Measurements from ENCODE around the gene KRTAP1-3.

KRTAP1-3 gene

DNA sequence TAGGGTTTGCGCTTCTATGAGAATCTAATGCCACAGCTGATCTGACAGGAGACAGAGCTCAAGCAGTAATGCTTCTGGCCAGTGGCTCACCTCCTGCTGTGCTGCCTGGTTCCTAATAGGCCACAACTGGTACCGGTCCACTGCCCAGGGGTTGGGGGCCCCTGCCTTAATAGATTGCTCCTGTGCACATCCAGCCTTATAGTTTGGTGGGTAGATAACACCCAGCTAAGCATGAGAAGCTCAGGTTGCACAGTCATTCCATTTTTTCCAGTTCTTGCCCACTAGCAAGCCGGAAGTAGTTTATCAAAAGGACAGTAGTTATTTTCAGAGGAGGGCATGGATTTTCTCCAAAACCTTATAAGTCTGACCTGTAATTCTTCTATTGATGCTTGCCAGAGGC lies 15.3 kb downstream of the KRTAP1-3 start:
- H3K9ac ChIP-seq (ENCODE audit: low read depth, low read length, poor library complexity) = no peak overlapping the region
- H2BK120ac ChIP-seq (ENCODE audit: low read depth, low read length) = no peak overlapping the region
- no peak overlapping the region for H3K4me2 ChIP-seq (ENCODE audit: insufficient read depth, low read length, poor library complexity, severe bottlenecking)
- H3K9me3 ChIP-seq (replicated peaks in 1 of 2; ENCODE audit: control insufficient read depth in 2 of 2, insufficient read depth in 1 of 2, low read depth in 1 of 2, low read length in 2 of 2) = no peaks in the 10 kb centered on the region
- no peaks in the 10 kb centered on the region for H3K36me3 ChIP-seq (replicated peaks in 1 of 2; ENCODE audit: control insufficient read depth in 2 of 2, insufficient read depth in 2 of 2, low read length in 2 of 2)
- no peak overlapping the region for H2BK5ac ChIP-seq (ENCODE audit: low read length)
- H2AK5ac ChIP-seq (ENCODE audit: low read depth, low read length) = no peak overlapping the region
- H3K27me3 ChIP-seq (ENCODE audit: control insufficient read depth in 3 of 3, insufficient read depth in 3 of 3, low read depth in 1 of 3, low read length in 3 of 3) = no peaks in the 10 kb centered on the region
- DNase-seq (ENCODE audit: low spot score) = no peak
- H2BK12ac ChIP-seq (ENCODE audit: low read length) = no peak overlapping the region
- no peak overlapping the region for H3K14ac ChIP-seq (ENCODE audit: low read length)
- no peak overlapping the region for H3K4ac ChIP-seq (ENCODE audit: low read length)
- H3K23ac ChIP-seq (ENCODE audit: low read depth, low read length, poor library complexity) = peak overlapping the region; percentile 56
- no peaks in the 10 kb centered on the region for H3K79me1 ChIP-seq (ENCODE audit: low read depth, low read length)
- WGBS, 2 donors (ENCODE audit: extremely low coverage in 2 of 2, insufficient read length in 2 of 2, insufficient replicate concordance in 1 of 2) = no CpG with 5 or more reads among the region's 3 CpGs
- no peak overlapping the region for H2BK15ac ChIP-seq (ENCODE audit: low read length)
- no peaks in the 10 kb centered on the region for H3K4me1 ChIP-seq (ENCODE audit: control insufficient read depth in 2 of 2, insufficient read depth in 1 of 2, low read depth in 1 of 2, low read length in 2 of 2)
- H3K4me3 ChIP-seq (ENCODE audit: low read length in 2 of 2) = no peak overlapping the region
- no peak overlapping the region for H4K8ac ChIP-seq (ENCODE audit: low read depth, low read length)
- no peak overlapping the region for H3K27ac ChIP-seq (replicated peaks; ENCODE audit: low read length)
- peak overlapping the region; percentile 64 for H4K91ac ChIP-seq (ENCODE audit: low read depth, low read length, poor library complexity)
- H3K18ac ChIP-seq (ENCODE audit: low read length) = no peak overlapping the region
- H2AFZ ChIP-seq (ENCODE audit: low read length) = no peak overlapping the region

DNA sequence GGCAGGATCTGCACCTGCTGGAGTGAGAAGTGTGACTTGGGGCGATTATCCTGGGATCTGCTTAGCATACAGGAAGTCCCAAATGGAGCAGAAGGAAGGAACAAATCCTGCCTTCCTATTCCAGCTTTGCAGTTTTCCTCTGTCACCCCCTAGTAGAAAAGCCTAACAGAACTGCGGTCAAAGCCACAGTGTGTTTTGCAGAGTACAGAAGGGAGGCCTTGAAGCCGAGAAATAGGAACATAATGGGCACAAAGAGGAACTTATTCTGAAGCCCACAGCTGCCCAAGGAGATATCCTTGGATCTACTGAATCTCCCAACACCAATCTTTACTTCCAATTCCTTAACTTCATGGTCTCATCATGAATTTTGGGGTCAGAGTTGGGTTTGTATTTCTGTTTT lies 16.1 kb downstream of the KRTAP1-3 start:
- H3K9me3 ChIP-seq (replicated peaks in 1 of 2; ENCODE audit: control insufficient read depth in 2 of 2, insufficient read depth in 1 of 2, low read depth in 1 of 2, low read length in 2 of 2) = no peaks in the 10 kb centered on the region

DNA sequence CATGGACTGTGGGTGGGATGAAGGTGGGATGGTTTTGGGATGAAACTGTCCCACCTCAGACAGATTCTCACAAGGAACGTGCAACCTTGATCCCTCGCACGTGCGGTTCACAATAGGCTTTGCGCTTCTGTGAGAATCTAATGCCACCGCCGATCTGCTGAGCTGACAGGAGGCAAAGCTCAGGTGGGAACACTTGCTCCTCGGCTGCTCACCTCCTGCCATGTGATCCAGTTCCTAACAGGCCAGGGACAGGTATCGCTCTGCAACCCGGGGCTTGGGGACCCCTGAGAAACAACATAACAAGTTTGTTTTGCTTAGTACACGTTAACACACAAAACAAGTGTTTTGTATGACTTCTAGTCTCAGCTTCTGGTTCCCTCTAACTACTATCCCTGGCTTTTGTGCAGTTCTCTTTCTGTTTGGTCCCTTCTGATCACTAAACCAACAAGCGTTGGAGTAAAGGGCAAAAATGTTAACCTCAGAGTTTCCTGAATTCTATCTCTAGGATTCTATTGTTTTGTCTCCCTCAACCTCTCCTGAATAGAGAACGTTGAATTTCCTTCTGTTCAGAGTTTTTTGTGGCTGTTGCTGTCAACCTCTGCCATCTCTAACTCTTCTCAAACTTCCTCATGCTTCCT lies 18.0 kb downstream of the KRTAP1-3 start:
- Histone ChIP-seq H3K79me1 (ENCODE audit: low read depth, low read length) (no peaks in the 10 kb centered on the region), H3K4me1 (ENCODE audit: control insufficient read depth in 2 of 2, insufficient read depth in 1 of 2, low read depth in 1 of 2, low read length in 2 of 2) (no peaks in the 10 kb centered on the region), H3K18ac (ENCODE audit: low read length) (no peak overlapping the region), H2AFZ (ENCODE audit: low read length) (no peak overlapping the region), H2BK5ac (ENCODE audit: low read length) (no peak overlapping the region), H2BK12ac (ENCODE audit: low read length) (peak overlapping the region; percentile 36), H3K9ac (ENCODE audit: low read depth, low read length, poor library complexity) (no peak overlapping the region), H3K4me2 (ENCODE audit: insufficient read depth, low read length, poor library complexity, severe bottlenecking) (no peak overlapping the region), H3K4ac (ENCODE audit: low read length) (no peak overlapping the region), H3K23ac (ENCODE audit: low read depth, low read length, poor library complexity) (no peak overlapping the region), H3K4me3 (ENCODE audit: low read length in 2 of 2) (no peak overlapping the region), H2AK5ac (ENCODE audit: low read depth, low read length) (no peak overlapping the region), H2BK120ac (ENCODE audit: low read depth, low read length) (no peak overlapping the region), H4K8ac (ENCODE audit: low read depth, low read length) (peak overlapping the region; percentile 45), H3K27me3 (ENCODE audit: control insufficient read depth in 3 of 3, insufficient read depth in 3 of 3, low read depth in 1 of 3, low read length in 3 of 3) (no peaks in the 10 kb centered on the region), H2BK15ac (ENCODE audit: low read length) (no peak overlapping the region), H4K91ac (ENCODE audit: low read depth, low read length, poor library complexity) (no peak overlapping the region), H3K14ac (ENCODE audit: low read length) (no peak overlapping the region), H3K27ac (replicated peaks; ENCODE audit: low read length) (no peak overlapping the region), H3K36me3 (replicated peaks in 1 of 2; ENCODE audit: control insufficient read depth in 2 of 2, insufficient read depth in 2 of 2, low read length in 2 of 2) (no peaks in the 10 kb centered on the region), H3K9me3 (replicated peaks in 1 of 2; ENCODE audit: control insufficient read depth in 2 of 2, insufficient read depth in 1 of 2, low read depth in 1 of 2, low read length in 2 of 2) (no peaks in the 10 kb centered on the region)
- DNase-seq (ENCODE audit: low spot score) = no peak
- WGBS, 2 donors (ENCODE audit: extremely low coverage in 2 of 2, insufficient read length in 2 of 2, insufficient replicate concordance in 1 of 2) = no CpG with 5 or more reads among the region's 13 CpGs

More for the DNA sequence above, 16.1 kb downstream of the KRTAP1-3 start:
- Histone ChIP-seq H2BK5ac (ENCODE audit: low read length) (no peak overlapping the region), H3K4ac (ENCODE audit: low read length) (no peak overlapping the region), H2BK120ac (ENCODE audit: low read depth, low read length) (no peak overlapping the region), H3K27me3 (ENCODE audit: control insufficient read depth in 3 of 3, insufficient read depth in 3 of 3, low read depth in 1 of 3, low read length in 3 of 3) (no peaks in the 10 kb centered on the region), H3K27ac (replicated peaks; ENCODE audit: low read length) (no peak overlapping the region), H3K79me1 (ENCODE audit: low read depth, low read length) (no peaks in the 10 kb centered on the region), H3K23ac (ENCODE audit: low read depth, low read length, poor library complexity) (no peak overlapping the region), H2AK5ac (ENCODE audit: low read depth, low read length) (no peak overlapping the region), H3K4me2 (ENCODE audit: insufficient read depth, low read length, poor library complexity, severe bottlenecking) (no peak overlapping the region), H4K8ac (ENCODE audit: low read depth, low read length) (no peak overlapping the region), H3K4me1 (ENCODE audit: control insufficient read depth in 2 of 2, insufficient read depth in 1 of 2, low read depth in 1 of 2, low read length in 2 of 2) (no peaks in the 10 kb centered on the region), H3K9ac (ENCODE audit: low read depth, low read length, poor library complexity) (no peak overlapping the region), H3K36me3 (replicated peaks in 1 of 2; ENCODE audit: control insufficient read depth in 2 of 2, insufficient read depth in 2 of 2, low read length in 2 of 2) (no peaks in the 10 kb centered on the region), H3K18ac (ENCODE audit: low read length) (no peak overlapping the region), H2BK15ac (ENCODE audit: low read length) (no peak overlapping the region), H4K91ac (ENCODE audit: low read depth, low read length, poor library complexity) (no peak overlapping the region), H2AFZ (ENCODE audit: low read length) (no peak overlapping the region), H3K14ac (ENCODE audit: low read length) (no peak overlapping the region), H3K4me3 (ENCODE audit: low read length in 2 of 2) (no peak overlapping the region), H2BK12ac (ENCODE audit: low read length) (no peak overlapping the region)
- WGBS, 2 donors (ENCODE audit: extremely low coverage in 2 of 2, insufficient read length in 2 of 2, insufficient replicate concordance in 1 of 2) = no CpG with 5 or more reads among the region's 3 CpGs
- no peak for DNase-seq (ENCODE audit: low spot score)

DNA sequence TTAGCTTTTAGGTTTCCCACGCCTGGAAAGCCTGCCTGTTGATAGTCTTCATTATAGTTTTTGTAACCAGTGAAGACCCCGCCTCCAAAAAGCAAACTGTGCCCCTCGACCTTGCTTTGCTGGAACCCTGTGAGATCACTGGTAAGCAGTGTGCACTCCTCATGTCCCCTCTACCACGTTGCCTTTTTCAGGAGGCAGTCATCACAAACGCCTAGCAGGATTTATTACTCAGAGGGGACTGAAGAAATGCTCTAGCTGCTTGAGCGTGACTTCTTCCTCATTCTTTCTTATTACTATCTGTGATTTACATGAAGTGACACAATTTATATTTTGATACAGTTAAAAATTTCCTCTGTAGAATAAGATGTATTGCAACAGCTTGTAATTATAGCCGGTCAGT lies 19.2 kb downstream of the KRTAP1-3 start:
- Histone ChIP-seq H3K9me3 (replicated peaks in 1 of 2; ENCODE audit: control insufficient read depth in 2 of 2, insufficient read depth in 1 of 2, low read depth in 1 of 2, low read length in 2 of 2) (no peaks in the 10 kb centered on the region), H3K9ac (ENCODE audit: low read depth, low read length, poor library complexity) (no peak overlapping the region), H3K14ac (ENCODE audit: low read length) (no peak overlapping the region), H4K8ac (ENCODE audit: low read depth, low read length) (no peak overlapping the region), H2BK15ac (ENCODE audit: low read length) (no peak overlapping the region), H3K36me3 (replicated peaks in 1 of 2; ENCODE audit: control insufficient read depth in 2 of 2, insufficient read depth in 2 of 2, low read length in 2 of 2) (no peaks in the 10 kb centered on the region), H2AK5ac (ENCODE audit: low read depth, low read length) (no peak overlapping the region), H2BK12ac (ENCODE audit: low read length) (no peak overlapping the region), H3K4me1 (ENCODE audit: control insufficient read depth in 2 of 2, insufficient read depth in 1 of 2, low read depth in 1 of 2, low read length in 2 of 2) (no peaks in the 10 kb centered on the region), H4K91ac (ENCODE audit: low read depth, low read length, poor library complexity) (no peak overlapping the region), H3K79me1 (ENCODE audit: low read depth, low read length) (no peaks in the 10 kb centered on the region), H3K27me3 (ENCODE audit: control insufficient read depth in 3 of 3, insufficient read depth in 3 of 3, low read depth in 1 of 3, low read length in 3 of 3) (no peaks in the 10 kb centered on the region), H3K27ac (replicated peaks; ENCODE audit: low read length) (no peak overlapping the region), H2BK120ac (ENCODE audit: low read depth, low read length) (no peak overlapping the region), H3K4me3 (ENCODE audit: low read length in 2 of 2) (no peak overlapping the region), H2BK5ac (ENCODE audit: low read length) (no peak overlapping the region), H3K4me2 (ENCODE audit: insufficient read depth, low read length, poor library complexity, severe bottlenecking) (no peak overlapping the region), H3K18ac (ENCODE audit: low read length) (no peak overlapping the region), H3K23ac (ENCODE audit: low read depth, low read length, poor library complexity) (no peak overlapping the region), H2AFZ (ENCODE audit: low read length) (no peak overlapping the region), H3K4ac (ENCODE audit: low read length) (no peak overlapping the region)
- no CpG with 5 or more reads among the region's 7 CpGs for WGBS, 2 donors (ENCODE audit: extremely low coverage in 2 of 2, insufficient read length in 2 of 2, insufficient replicate concordance in 1 of 2)
- DNase-seq (ENCODE audit: low spot score) = no peak

Measured in neuronal stem cell (in vitro differentiated cells).